ENCODE measurements around the gene PEA15. TPM values are rescaled to one million over a fixed set of nuclear protein-coding genes. Genes with fewer than 3 reads are reported as not detected.

Gene PEA15
- total and polyA plus RNA-seq, 4 donors, result 8.1 to 44.5 (median 11.1) TPM

- no peaks in the 10 kb centered on the region for H3K9me3 ChIP-seq (ENCODE audit: control insufficient read depth in 4 of 4, low read length in 3 of 4)
- no peak for DNase-seq (ENCODE audit: low spot score)
- 82% methylated on average over 9 of the region's 9 CpGs for WGBS
- peaks cover 0 to 2% (median under 1%) of the 10 kb centered on the region in 4 donors for H3K36me3 ChIP-seq (ENCODE audit: control insufficient read depth in 4 of 4, insufficient read depth in 3 of 4, low read depth in 1 of 4, low read length in 3 of 4)
- peaks cover 3 to 26% (median 9%) of the 10 kb centered on the region in 4 donors for H3K4me1 ChIP-seq (ENCODE audit: control insufficient read depth in 4 of 4, insufficient read depth in 4 of 4, low read length in 3 of 4)
- H3K27me3 ChIP-seq (ENCODE audit: control insufficient read depth in 4 of 4, insufficient read depth in 4 of 4, low read length in 3 of 4), result no peaks in the 10 kb centered on the region
- H3K9ac ChIP-seq (ENCODE audit: low read depth in 1 of 2, low read length in 2 of 2), result no peak overlapping the region
- TF ChIP-seq MAX (IDR thresholded peaks at IDR 0.05), result no peak
- no peak for TF ChIP-seq CTCF (IDR thresholded peaks at IDR 0.05; ENCODE audit: low read depth, low read length, missing input control)
- no peak for TF ChIP-seq FOXA2 (IDR thresholded peaks at IDR 0.05)
- TF ChIP-seq RAD21 (IDR thresholded peaks at IDR 0.05), result no peak
- no peak for TF ChIP-seq GABPA (IDR thresholded peaks at IDR 0.05 in 1 of 2, conservative IDR thresholded peaks at IDR 0.05 in 1 of 2)
- no peak for TF ChIP-seq FOXA1 (IDR thresholded peaks at IDR 0.05)
- no peak for TF ChIP-seq HNF4G (IDR thresholded peaks at IDR 0.05)
- no peak for TF ChIP-seq HNF4A (conservative IDR thresholded peaks at IDR 0.05)
- TF ChIP-seq SP1 (IDR thresholded peaks at IDR 0.05), result no peak
- H3K4me3 ChIP-seq (ENCODE audit: low read depth in 1 of 3, low read length in 3 of 3), result peak overlapping the region in 1 of 3 donors; percentile 83
- H3K27ac ChIP-seq (ENCODE audit: low read depth in 1 of 2, low read length in 2 of 2), result peak overlapping the region; percentile 88 to 89
Measured at GRCh38 chr1:160206421-160207117, 1.4 kb downstream of the PEA15 start.

- no peak overlapping the region for H3K4me3 ChIP-seq (ENCODE audit: low read depth in 1 of 3, low read length in 3 of 3)
- H3K4me1 ChIP-seq (ENCODE audit: control insufficient read depth in 4 of 4, insufficient read depth in 4 of 4, low read length in 3 of 4), result peaks cover 3 to 26% (median 9%) of the 10 kb centered on the region in 4 donors
- no peak overlapping the region for H3K9ac ChIP-seq (ENCODE audit: low read depth in 1 of 2, low read length in 2 of 2)
- 94% methylated on average over 4 of the region's 4 CpGs for WGBS
- peaks cover 0 to 6% (median 3%) of the 10 kb centered on the region in 4 donors for H3K36me3 ChIP-seq (ENCODE audit: control insufficient read depth in 4 of 4, insufficient read depth in 3 of 4, low read depth in 1 of 4, low read length in 3 of 4)
- H3K27ac ChIP-seq (ENCODE audit: low read depth in 1 of 2, low read length in 2 of 2), result no peak overlapping the region
- no peaks in the 10 kb centered on the region for H3K27me3 ChIP-seq (ENCODE audit: control insufficient read depth in 4 of 4, insufficient read depth in 4 of 4, low read length in 3 of 4)
- DNase-seq (ENCODE audit: low spot score), result no peak
- no peaks in the 10 kb centered on the region for H3K9me3 ChIP-seq (ENCODE audit: control insufficient read depth in 4 of 4, low read length in 3 of 4)
- TF ChIP-seq EGR1 (IDR thresholded peaks at IDR 0.05; ENCODE audit: low read depth in 2 of 2) (no peak), FOXA2 (IDR thresholded peaks at IDR 0.05) (no peak), CTCF (IDR thresholded peaks at IDR 0.05; ENCODE audit: low read depth, low read length, missing input control) (no peak), TAF1 (conservative IDR thresholded peaks at IDR 0.05) (no peak), RXRA (IDR thresholded peaks at IDR 0.05) (no peak), SP1 (IDR thresholded peaks at IDR 0.05) (no peak), FOXA1 (IDR thresholded peaks at IDR 0.05) (no peak), HNF4A (conservative IDR thresholded peaks at IDR 0.05) (no peak), ZBTB33 (IDR thresholded peaks at IDR 0.05) (no peak), ATF3 (IDR thresholded peaks at IDR 0.05) (no peak), JUND (IDR thresholded peaks at IDR 0.05) (no peak), MAX (IDR thresholded peaks at IDR 0.05) (no peak)
Measured at GRCh38 chr1:160207118-160207650, 2.0 kb downstream of the PEA15 start.
